ENCODE data around the gene FHIT.

DNA sequence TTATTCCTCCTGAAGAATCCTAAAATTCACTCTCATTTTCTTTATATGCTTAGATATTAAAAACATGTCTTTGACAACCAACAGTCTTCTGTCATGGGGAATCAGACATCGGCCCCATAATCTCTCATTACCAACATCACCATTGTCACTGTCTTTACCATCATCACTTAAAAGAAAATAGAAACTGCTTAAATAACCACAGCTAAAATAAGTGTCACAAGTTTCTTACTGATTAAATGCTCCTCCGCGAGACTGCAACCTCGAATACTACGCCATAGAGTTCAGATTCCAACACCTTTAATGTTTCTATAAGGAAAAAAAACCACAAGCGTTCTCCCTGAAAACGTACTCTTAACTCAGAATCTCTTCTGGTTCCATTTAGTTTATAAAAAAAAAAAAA, 1223.9 kb downstream of the FHIT start:
- TF ChIP-seq POLR2A (IDR thresholded peaks at IDR 0.05) (no peak), EP300 (IDR thresholded peaks at IDR 0.05) (no peak)
- TF ChIP-seq, protein P1, sequence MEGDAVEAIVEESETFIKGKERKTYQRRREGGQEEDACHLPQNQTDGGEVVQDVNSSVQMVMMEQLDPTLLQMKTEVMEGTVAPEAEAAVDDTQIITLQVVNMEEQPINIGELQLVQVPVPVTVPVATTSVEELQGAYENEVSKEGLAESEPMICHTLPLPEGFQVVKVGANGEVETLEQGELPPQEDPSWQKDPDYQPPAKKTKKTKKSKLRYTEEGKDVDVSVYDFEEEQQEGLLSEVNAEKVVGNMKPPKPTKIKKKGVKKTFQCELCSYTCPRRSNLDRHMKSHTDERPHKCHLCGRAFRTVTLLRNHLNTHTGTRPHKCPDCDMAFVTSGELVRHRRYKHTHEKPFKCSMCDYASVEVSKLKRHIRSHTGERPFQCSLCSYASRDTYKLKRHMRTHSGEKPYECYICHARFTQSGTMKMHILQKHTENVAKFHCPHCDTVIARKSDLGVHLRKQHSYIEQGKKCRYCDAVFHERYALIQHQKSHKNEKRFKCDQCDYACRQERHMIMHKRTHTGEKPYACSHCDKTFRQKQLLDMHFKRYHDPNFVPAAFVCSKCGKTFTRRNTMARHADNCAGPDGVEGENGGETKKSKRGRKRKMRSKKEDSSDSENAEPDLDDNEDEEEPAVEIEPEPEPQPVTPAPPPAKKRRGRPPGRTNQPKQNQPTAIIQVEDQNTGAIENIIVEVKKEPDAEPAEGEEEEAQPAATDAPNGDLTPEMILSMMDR (IDR thresholded peaks at IDR 0.05): no peak
